Lung (tissue), 12 donors: ENCODE results near the gene NCOA7. TPM values are rescaled to one million over a fixed set of nuclear protein-coding genes. Genes with fewer than 3 reads are reported as not detected.

Source experiments
- ATAC-seq: fragments of 200-7000 bp; cut with Tn5 transposase; one replicate; pipeline ENCODE4 v1.9.1; 2020; ENCODE audit warnings: moderate number of reproducible peaks; ENCODE audit not compliant: insufficient read depth, low FRiP score
- DNase-seq, 3 donors: peaks; one replicate each; pipeline ENCODE4 v3.0.0-alpha.2; 2013 to 2017
- H3K27ac ChIP-seq, 2 donors: one replicate each; pipeline ENCODE4 v1.5.1; 2013; ENCODE audit warnings: mild to moderate bottlenecking in 2 of 2, moderate library complexity in 2 of 2, control low read depth in 1 of 2, inconsistent platforms in 1 of 2, low read depth in 1 of 2, low read length in 1 of 2
- H3K27me3 ChIP-seq, 3 donors: one replicate each; pipeline ENCODE4 v1.5.1; 2013; ENCODE audit warnings: low read length in 2 of 3; ENCODE audit not compliant: control insufficient read depth in 3 of 3, insufficient read depth in 3 of 3
- H3K36me3 ChIP-seq, 4 donors: one replicate each; pipeline ENCODE4 v1.5.1; 2013; ENCODE audit warnings: low read length in 4 of 4, mild to moderate bottlenecking in 1 of 4, moderate library complexity in 1 of 4; ENCODE audit not compliant: control insufficient read depth in 4 of 4, insufficient read depth in 4 of 4
- H3K4me1 ChIP-seq, 5 donors: one replicate each; pipeline ENCODE4 v1.5.1; 2013; ENCODE audit warnings: low read length in 5 of 5, mild to moderate bottlenecking in 2 of 5, moderate library complexity in 1 of 5; ENCODE audit not compliant: control insufficient read depth in 5 of 5, insufficient read depth in 5 of 5
- H3K4me3 ChIP-seq: one replicate; pipeline ENCODE4 v1.5.1; 2013; ENCODE audit warnings: mild to moderate bottlenecking, control low read depth, moderate library complexity
- H3K9ac ChIP-seq, 2 donors: one replicate each; pipeline ENCODE4 v1.5.1; 2013; ENCODE audit warnings: low read length in 2 of 2, control low read depth in 1 of 2; ENCODE audit not compliant: insufficient read depth in 1 of 2
- H3K9me3 ChIP-seq, 4 donors: one replicate each; pipeline ENCODE4 v1.5.1; 2013; ENCODE audit warnings: low read length in 3 of 4, mild to moderate bottlenecking in 1 of 4, moderate library complexity in 1 of 4; ENCODE audit not compliant: control insufficient read depth in 4 of 4, insufficient read depth in 3 of 4
- CTCF ChIP-seq: IDR thresholded peaks from 2 replicates; pipeline ENCODE4 v1.5.1; 2012; ENCODE audit warnings: mild to moderate bottlenecking; ENCODE audit errors: control extremely low read depth, extremely low read depth
- WGBS, 2 donors: extraction: QIAGEN DNeasy Blood & Tissue Kit; methylation state at CpG; one replicate each; pipeline ENCODE4 v1.1.7; 2013; 5-methylcytosine and 5-hydroxymethylcytosine counted together
- polyA plus RNA-seq, 2 donors: library from polyadenylated mRNA; stranded (reverse); fragments of 200-250 nt; gene quantifications; one replicate each; pipeline ENCODE4 v1.2.1, GENCODE V29; 2013
- total RNA-seq, 2 donors: library from RNA; depleted of rRNA in 1 of 2; stranded (reverse); fragments of >200 nt in 1 of 2; gene quantifications; one replicate each; pipeline ENCODE4 v1.2.1, GENCODE V29; 2014 to 2021
- donor health status: control.
- donor health status: control.
- donor health status: Bipolar disorder and iron deficiency.
- donor health status: healthy.
- donor health status: DM: yes; HTN: yes; CAD: no.

NCOA7 gene
- total and polyA plus RNA-seq, 4 donors = 28.9 to 81.4 (median 57.2) TPM

- Histone ChIP-seq H3K4me3 (no peak overlapping the region), H3K4me1 (no peaks in the 10 kb centered on the region), H3K27me3 (no peaks in the 10 kb centered on the region), H3K27ac (no peak overlapping the region), H3K9me3 (no peaks in the 10 kb centered on the region), H3K9ac (no peak overlapping the region), H3K36me3 (peaks cover 7 to 17% (median 10%) of the 10 kb centered on the region in 4 donors)
- no peak for DNase-seq
- 74 to 81% methylated on average over 8 of the region's 8 CpGs for WGBS, 2 donors
- no peak for ATAC-seq
- TF ChIP-seq CTCF = peak; percentile 11
These were observed 98.4 kb downstream of the NCOA7 start for GRCh38 chr6:125888989-125889656.

GRCh38 chr6:125899726-125900182 lies 109.0 kb downstream of the NCOA7 start:
- H3K4me1 ChIP-seq = peaks cover 0 to 3% (median 0%) of the 10 kb centered on the region in 5 donors
- no peaks in the 10 kb centered on the region for H3K27me3 ChIP-seq
- H3K27ac ChIP-seq = peak overlapping the region in 1 of 2 donors; percentile 24
- no peak overlapping the region for H3K4me3 ChIP-seq
- TF ChIP-seq CTCF = no peak
- H3K9ac ChIP-seq = no peak overlapping the region
- DNase-seq (peak; percentile 28 to 71 (median 35)), ATAC-seq (no peak)
- 45 to 54% methylated on average over 2 of the region's 2 CpGs for WGBS, 2 donors
- H3K9me3 ChIP-seq = peaks cover 0 to 1% (median 0%) of the 10 kb centered on the region in 4 donors
- H3K36me3 ChIP-seq = peaks cover 0 to 5% (median 2%) of the 10 kb centered on the region in 4 donors

- peak; percentile 83 for ATAC-seq
- Histone ChIP-seq H3K27me3 (no peaks in the 10 kb centered on the region), H3K4me3 (no peak overlapping the region), H3K27ac (no peak overlapping the region), H3K9me3 (peaks cover 0 to 3% (median 0%) of the 10 kb centered on the region in 4 donors), H3K36me3 (peaks cover 0 to 5% (median 3%) of the 10 kb centered on the region in 4 donors), H3K4me1 (peaks cover 0 to 3% (median 0%) of the 10 kb centered on the region in 5 donors), H3K9ac (no peak overlapping the region)
- DNase-seq = no peak
- no peak for TF ChIP-seq CTCF
- 70 to 85% methylated on average over 3 of the region's 3 CpGs for WGBS, 2 donors
These were observed 114.1 kb downstream of the NCOA7 start for GRCh38 chr6:125904871-125905270.
